ENCODE data around the gene CSGALNACT2. TPM values are rescaled to one million over a fixed set of nuclear protein-coding genes. Genes with fewer than 3 reads are reported as not detected.
"Not testable (repeated sequence)": the region's sequence is repeated elsewhere in the genome, so short reads cannot be mapped to it uniquely, and the experiment has no call there.

Gene CSGALNACT2
- polyA plus RNA-seq (2012; ENCODE audit: insufficient read depth, insufficient read length) = 22.8 TPM

- H3K4me3 ChIP-seq (ENCODE audit: low read length) = peak within 1 kb of the TSS; percentile 84
- DNase-seq (ENCODE audit: low read depth, low spot score) = peak; percentile 79
Observed at GRCh38 chr10:43138021-43138756, at the start of gene CSGALNACT2. Gene CSGALNACT2, plus strand, starts transcription at chr10:43138445. Its CDS starts 16,705 bp downstream, at chr10:43155150.

GRCh38 chr10:43089519-43089918 is 48.7 kb upstream of the CSGALNACT2 start:
- no peak for DNase-seq (ENCODE audit: low read depth, low spot score)
- no peak overlapping the region for H3K4me3 ChIP-seq (ENCODE audit: low read length)

GRCh38 chr10:43090188-43090587 is 48.1 kb upstream of the CSGALNACT2 start:
- no peak overlapping the region for H3K4me3 ChIP-seq (ENCODE audit: low read length)
- no peak for DNase-seq (ENCODE audit: low read depth, low spot score)

- H3K4me3 ChIP-seq (ENCODE audit: low read length) = no peak overlapping the region
- DNase-seq (ENCODE audit: low read depth, low spot score) = no peak
Observed at GRCh38 chr10:43090664-43091063, 47.6 kb upstream of the CSGALNACT2 start.

- no peak overlapping the region for H3K4me3 ChIP-seq (ENCODE audit: low read length)
- no peak for DNase-seq (ENCODE audit: low read depth, low spot score)
Observed at GRCh38 chr10:43091846-43092245, 46.4 kb upstream of the CSGALNACT2 start.

- no peak overlapping the region for H3K4me3 ChIP-seq (ENCODE audit: low read length)
- DNase-seq (ENCODE audit: low read depth, low spot score) = no peak
Observed at GRCh38 chr10:43093423-43094076, 44.7 kb upstream of the CSGALNACT2 start.

- H3K4me3 ChIP-seq (ENCODE audit: low read length) = no peak overlapping the region
- DNase-seq (ENCODE audit: low read depth, low spot score) = no peak
Observed at GRCh38 chr10:43094085-43094484, 44.2 kb upstream of the CSGALNACT2 start.

GRCh38 chr10:43099339-43099738 is 38.9 kb upstream of the CSGALNACT2 start:
- DNase-seq (ENCODE audit: low read depth, low spot score); H3K4me3 ChIP-seq (ENCODE audit: low read length): not testable (repeated sequence)

- DNase-seq (ENCODE audit: low read depth, low spot score) = no peak
- no peak overlapping the region for H3K4me3 ChIP-seq (ENCODE audit: low read length)
Observed at GRCh38 chr10:43099928-43100327, 38.3 kb upstream of the CSGALNACT2 start.

- no peak for DNase-seq (ENCODE audit: low read depth, low spot score)
- H3K4me3 ChIP-seq (ENCODE audit: low read length) = no peak overlapping the region
Observed at GRCh38 chr10:43100366-43100765, 37.9 kb upstream of the CSGALNACT2 start.

GRCh38 chr10:43102063-43102828 is 36.0 kb upstream of the CSGALNACT2 start:
- no peak overlapping the region for H3K4me3 ChIP-seq (ENCODE audit: low read length)
- no peak for DNase-seq (ENCODE audit: low read depth, low spot score)

GRCh38 chr10:43105102-43105955 is 32.9 kb upstream of the CSGALNACT2 start:
- H3K4me3 ChIP-seq (ENCODE audit: low read length) = peak overlapping the region; percentile 44
- DNase-seq (ENCODE audit: low read depth, low spot score) = peak; percentile 22

- DNase-seq (ENCODE audit: low read depth, low spot score) = no peak
- H3K4me3 ChIP-seq (ENCODE audit: low read length) = no peak overlapping the region
Observed at GRCh38 chr10:43105956-43106229, 32.4 kb upstream of the CSGALNACT2 start.

- no peak overlapping the region for H3K4me3 ChIP-seq (ENCODE audit: low read length)
Observed at GRCh38 chr10:43106256-43107091, 31.8 kb upstream of the CSGALNACT2 start.

GRCh38 chr10:43108951-43109350 is 29.3 kb upstream of the CSGALNACT2 start:
- DNase-seq (ENCODE audit: low read depth, low spot score) = no peak
- no peak overlapping the region for H3K4me3 ChIP-seq (ENCODE audit: low read length)

More at GRCh38 chr10:43106256-43107091, 31.8 kb upstream of the CSGALNACT2 start:
- DNase-seq (ENCODE audit: low read depth, low spot score) = no peak

GRCh38 chr10:43109671-43110249 is 28.5 kb upstream of the CSGALNACT2 start:
- no peak for DNase-seq (ENCODE audit: low read depth, low spot score)
- no peak overlapping the region for H3K4me3 ChIP-seq (ENCODE audit: low read length)

- DNase-seq (ENCODE audit: low read depth, low spot score) = no peak
- no peak overlapping the region for H3K4me3 ChIP-seq (ENCODE audit: low read length)
Observed at GRCh38 chr10:43110338-43111071, 27.7 kb upstream of the CSGALNACT2 start.
